GM12878 (cell line): ENCODE measurements around the gene PRRG3. TPM values are rescaled to one million over a fixed set of nuclear protein-coding genes. Genes with fewer than 3 reads are reported as not detected.

Experiments
- ATAC-seq: fragments of 200-7000 bp; cut with Tn5 transposase; 3 replicates; pipeline ENCODE4 v1.9.1; 2020; ENCODE audit warnings: mild to moderate bottlenecking, moderate library complexity
- BruUV-seq: library from RNA; stranded (reverse); fragments of 400-500 nt; replicated peaks from 2 replicates; lab custom pipeline; 2021; lab: Mats Ljungman, UMichigan
- CTCF ChIA-PET: fragments of 300-600 bp; sonication (Branson Sonifier 250); formaldehyde crosslinking; extraction: SDS; loops from one replicate; lab custom pipeline; 2021; ENCODE audit warnings: inconsistent platforms; lab: Yijun Ruan, JAX
- POLR2A ChIA-PET: fragments of 350-600 bp; formaldehyde crosslinking; extraction: SDS; loops from one replicate; lab custom pipeline; 2021; ENCODE audit warnings: inconsistent platforms; lab: Charles Lee
- RAD21 ChIA-PET: fragments of 300-600 bp; sonication (Branson Sonifier 250); formaldehyde crosslinking; loops from one replicate; lab custom pipeline; 2023; ENCODE audit warnings: antibody characterized with exemption; ENCODE audit not compliant: unreplicated experiment; lab: Charles Lee
- SMC1A ChIA-PET: fragments of 300-600 bp; sonication (Branson Sonifier 250); formaldehyde crosslinking; loops from one replicate; lab custom pipeline; 2023; ENCODE audit not compliant: unreplicated experiment, uncharacterized antibody; lab: Charles Lee
- DNase-seq: peaks from one replicate; pipeline ENCODE4 v3.0.0-alpha.2; 2011; ENCODE audit warnings: low read depth, low spot score
- FAIRE-seq: peaks from 3 replicates; lab custom pipeline; 2011; peaks lifted over from hg19 to GRCh38; lab: Jason Lieb, UNC
- H2AFZ ChIP-seq: 2 replicates; pipeline ENCODE4 v1.6.0; 2011; ENCODE audit warnings: low read depth, low read length, control low read depth; ENCODE audit not compliant: control insufficient read depth
- H3K27ac ChIP-seq: 2 replicates; pipeline ENCODE4 v1.5.1; 2011; ENCODE audit warnings: control low read depth; ENCODE audit not compliant: control insufficient read depth, insufficient read depth
- H3K27me3 ChIP-seq, 2 experiments: replicated peaks in 1 of 2; 2 replicates each; pipeline versions ENCODE4 v1.6.0 to v1.6.1; 2011; ENCODE audit warnings: low read length in 1 of 2; ENCODE audit not compliant: control insufficient read depth in 2 of 2, insufficient read depth in 2 of 2
- H3K36me3 ChIP-seq, 2 experiments: 2 replicates each; pipeline ENCODE4 v1.5.1; 2011; ENCODE audit warnings: low read length in 1 of 2; ENCODE audit not compliant: control insufficient read depth in 2 of 2, insufficient read depth in 2 of 2
- H3K4me1 ChIP-seq: 2 replicates; pipeline ENCODE4 v1.6.1; 2011; ENCODE audit warnings: mild to moderate bottlenecking, low read length, moderate library complexity, mixed read lengths; ENCODE audit not compliant: control insufficient read depth, insufficient read depth
- H3K4me2 ChIP-seq: 2 replicates; pipeline ENCODE4 v1.6.0; 2011; ENCODE audit warnings: control low read depth; ENCODE audit not compliant: control insufficient read depth, insufficient read depth
- H3K4me3 ChIP-seq: fragments of 200-600 bp; sonication (generic); 2 replicates; pipeline ENCODE4 v1.5.1; 2016
- H3K79me2 ChIP-seq: 2 replicates; pipeline ENCODE4 v1.6.0; 2011; ENCODE audit warnings: low read length; ENCODE audit not compliant: control insufficient read depth, insufficient read depth
- H3K9ac ChIP-seq: 2 replicates; pipeline ENCODE4 v1.8.0; 2011; ENCODE audit warnings: low read length, control low read depth, mixed read lengths; ENCODE audit not compliant: control insufficient read depth, insufficient read depth
- H3K9me3 ChIP-seq: replicated peaks from 3 replicates; pipeline ENCODE4 v1.5.1; 2011; ENCODE audit warnings: mild to moderate bottlenecking, low read length; ENCODE audit not compliant: control insufficient read depth, insufficient read depth
- H4K20me1 ChIP-seq: 2 replicates; pipeline ENCODE4 v1.6.0; 2011; ENCODE audit not compliant: control insufficient read depth, insufficient read depth
- BCL11A ChIP-seq: IDR thresholded peaks from 2 replicates; pipeline ENCODE4 v1.6.1; 2011; ENCODE audit warnings: low read depth, low read length
- EED ChIP-seq: sonication (generic); IDR thresholded peaks from 2 replicates; pipeline ENCODE4 v1.6.1; 2016; ENCODE audit warnings: antibody characterized with exemption, low read depth
- FOXM1 ChIP-seq: IDR thresholded peaks from 2 replicates; pipeline ENCODE4 v1.6.1; 2012; ENCODE audit warnings: low read depth, mild to moderate bottlenecking, inconsistent platforms, low read length, moderate library complexity
- GABPA ChIP-seq: IDR thresholded peaks from 2 replicates; pipeline ENCODE4 v1.6.1; 2014; ENCODE audit warnings: antibody characterized with exemption, low read depth, mild to moderate bottlenecking, inconsistent platforms
- LARP7 ChIP-seq: fragments of 450-650 bp; IDR thresholded peaks from 2 replicates; pipeline ENCODE4 v1.6.1; 2017; ENCODE audit warnings: mild to moderate bottlenecking
- NR2C2 ChIP-seq: IDR thresholded peaks from 2 replicates; pipeline ENCODE4 v1.6.1; 2011; ENCODE audit warnings: borderline replicate concordance, low read depth; ENCODE audit not compliant: control insufficient read depth, insufficient read length
- POU2F2 ChIP-seq: IDR thresholded peaks from 3 replicates; pipeline ENCODE4 v1.6.1; 2011; ENCODE audit warnings: low read depth, mild to moderate bottlenecking, low read length, borderline replicate concordance
- STAT3 ChIP-seq: IDR thresholded peaks from 2 replicates; pipeline ENCODE4 v1.6.1; 2011; ENCODE audit warnings: low read depth, low read length, improper control_type of control experiment
- SUZ12 ChIP-seq: fragments of 200-600 bp; sonication (generic); IDR thresholded peaks from one replicate; pipeline ENCODE4 v1.6.1; 2018; ENCODE audit warnings: antibody characterized with exemption, mild to moderate bottlenecking; ENCODE audit not compliant: unreplicated experiment
- TCF12 ChIP-seq: IDR thresholded peaks from 2 replicates; pipeline ENCODE4 v1.6.1; 2011; ENCODE audit warnings: low read depth, mild to moderate bottlenecking, low read length
- WGBS: methylation state at CpG from one replicate; pipeline ENCODE4 v1.1.6; 2016; ENCODE audit warnings: low lambda C conversion rate; ENCODE audit not compliant: insufficient replicate concordance, insufficient coverage; ENCODE audit errors: missing lambda C conversion rate; 5-methylcytosine and 5-hydroxymethylcytosine counted together
- in situ Hi-C: fragments of 300-500 bp; cut with MboI; formaldehyde crosslinking; loops from 9 replicates; pipeline ENCODE4 v1.14.3; 2018; ENCODE audit warnings: mixed read lengths
- intact Hi-C: fragments of 100-400 bp; cut with micrococcal nuclease; formaldehyde crosslinking; loops from one replicate; pipeline ENCODE4 v1.14.2; 2022; ENCODE audit not compliant: unreplicated experiment
- polyA plus RNA-seq, 11 experiments: library from polyadenylated mRNA; depleted of rRNA in 4 of 11; unstranded in 6 of 11; stranded (reverse) in 5 of 11; fragments of >200 nt; fragmentation: Nextera tagmentation in 4 of 11; fragmentation: Illumina TruSeq in 1 of 11; extraction: Ambion mirVana in 4 of 11; extraction: Trizol in 1 of 11; gene quantifications; 1 replicate in 1 of 11; 2 replicates in 10 of 11; pipeline versions ENCODE4 v1.2.1 to v1.2.3, GENCODE V29; 2011 to 2016; ENCODE audit warnings: inconsistent platforms in 2 of 11, missing spikeins in 2 of 11, low read depth in 1 of 11
- total RNA-seq, 4 experiments: library from RNA; depleted of rRNA in 3 of 4; stranded (reverse); fragments of >200 nt in 3 of 4; fragmentation: Illumina TruSeq in 1 of 4; extraction: Trizol in 1 of 4; gene quantifications; 2 replicates each; pipeline versions ENCODE4 v1.2.1 to v1.2.3, GENCODE V29; 2013 to 2021
- TF ChIP-seq, protein P1 (sequence below): fragments of 450-650 bp; formaldehyde crosslinking; IDR thresholded peaks from 2 replicates; pipeline ENCODE4 v1.4.0; 2020; ENCODE audit warnings: mild to moderate bottlenecking, moderate library complexity
- TF ChIP-seq, protein P2 (sequence below): fragments of 450-650 bp; IDR thresholded peaks from 2 replicates; pipeline ENCODE4 v1.6.1; 2017; ENCODE audit warnings: mild to moderate bottlenecking
- TF ChIP-seq, protein P3 (sequence below): fragments of 450-650 bp; IDR thresholded peaks from 2 replicates; pipeline ENCODE4 v1.6.1; 2017; ENCODE audit warnings: antibody characterized with exemption, mild to moderate bottlenecking, moderate library complexity
- TF ChIP-seq, protein P4 (sequence below): fragments of 450-650 bp; IDR thresholded peaks from 2 replicates; pipeline ENCODE4 v1.6.1; 2016; ENCODE audit warnings: mild to moderate bottlenecking

PRRG3 gene
- total and polyA plus RNA-seq, 10 of the 15 experiments (the other 5 are each of a cell fraction or from before 2014, with no cell fraction given) = under 0.01 TPM; not detected in 9

DNA sequence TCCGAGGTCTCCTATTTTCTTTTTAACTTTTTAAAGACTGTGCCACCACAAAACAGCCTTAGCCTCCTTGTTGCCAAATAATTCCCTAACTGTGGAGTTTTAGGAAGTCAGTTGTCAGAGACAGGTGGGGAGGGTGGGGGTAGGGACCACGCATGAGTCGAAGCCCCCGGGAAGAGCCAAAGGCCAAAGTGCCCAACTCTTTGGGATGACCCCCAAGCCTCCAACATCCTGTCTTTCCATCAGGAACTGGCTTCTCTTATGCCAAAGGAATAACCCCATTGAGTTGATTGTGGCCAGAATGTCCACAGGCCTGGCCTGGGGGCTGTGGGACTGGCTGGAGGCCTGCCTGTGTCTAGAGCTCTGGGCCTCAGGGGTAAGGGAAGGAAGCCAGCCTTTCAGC, 5.8 kb downstream of the PRRG3 start (continued):
- TF ChIP-seq SUZ12 = no peak

GRCh38 chrX:151701531-151701930, 6.3 kb downstream of the PRRG3 start:
- ATAC-seq (no peak), FAIRE-seq (no peak), DNase-seq (no peak)
- H2AFZ ChIP-seq = no peak overlapping the region
- H3K27me3 ChIP-seq = no peaks in the 10 kb centered on the region
- no peaks in the 10 kb centered on the region for H3K79me2 ChIP-seq
- no peaks in the 10 kb centered on the region for H3K9me3 ChIP-seq
- WGBS = 45% methylated on average over 7 of the region's 7 CpGs
- ChIA-PET SMC1A (no interaction called here), CTCF (no interaction called here), POLR2A (no interaction called here), RAD21 (no interaction called here)
- no peaks in the 10 kb centered on the region for H3K36me3 ChIP-seq
- no peaks in the 10 kb centered on the region for H3K4me1 ChIP-seq
- no peak overlapping the region for H3K4me3 ChIP-seq
- no peak overlapping the region for H3K4me2 ChIP-seq
- H3K9ac ChIP-seq = no peak overlapping the region
- in situ Hi-C loops = no loop called here
- intact Hi-C loops = no loop called here
- no peak overlapping the region for H3K27ac ChIP-seq
- BruUV-seq = no TSS peak
- H4K20me1 ChIP-seq = no peaks in the 10 kb centered on the region
- TF ChIP-seq LARP7 (no peak), TCF12 (no peak), STAT3 (no peak), FOXM1 (no peak), SUZ12 (no peak), POU2F2 (no peak), EED (no peak), BCL11A (no peak), GABPA (no peak), NR2C2 (no peak)
- TF ChIP-seq, protein P1, sequence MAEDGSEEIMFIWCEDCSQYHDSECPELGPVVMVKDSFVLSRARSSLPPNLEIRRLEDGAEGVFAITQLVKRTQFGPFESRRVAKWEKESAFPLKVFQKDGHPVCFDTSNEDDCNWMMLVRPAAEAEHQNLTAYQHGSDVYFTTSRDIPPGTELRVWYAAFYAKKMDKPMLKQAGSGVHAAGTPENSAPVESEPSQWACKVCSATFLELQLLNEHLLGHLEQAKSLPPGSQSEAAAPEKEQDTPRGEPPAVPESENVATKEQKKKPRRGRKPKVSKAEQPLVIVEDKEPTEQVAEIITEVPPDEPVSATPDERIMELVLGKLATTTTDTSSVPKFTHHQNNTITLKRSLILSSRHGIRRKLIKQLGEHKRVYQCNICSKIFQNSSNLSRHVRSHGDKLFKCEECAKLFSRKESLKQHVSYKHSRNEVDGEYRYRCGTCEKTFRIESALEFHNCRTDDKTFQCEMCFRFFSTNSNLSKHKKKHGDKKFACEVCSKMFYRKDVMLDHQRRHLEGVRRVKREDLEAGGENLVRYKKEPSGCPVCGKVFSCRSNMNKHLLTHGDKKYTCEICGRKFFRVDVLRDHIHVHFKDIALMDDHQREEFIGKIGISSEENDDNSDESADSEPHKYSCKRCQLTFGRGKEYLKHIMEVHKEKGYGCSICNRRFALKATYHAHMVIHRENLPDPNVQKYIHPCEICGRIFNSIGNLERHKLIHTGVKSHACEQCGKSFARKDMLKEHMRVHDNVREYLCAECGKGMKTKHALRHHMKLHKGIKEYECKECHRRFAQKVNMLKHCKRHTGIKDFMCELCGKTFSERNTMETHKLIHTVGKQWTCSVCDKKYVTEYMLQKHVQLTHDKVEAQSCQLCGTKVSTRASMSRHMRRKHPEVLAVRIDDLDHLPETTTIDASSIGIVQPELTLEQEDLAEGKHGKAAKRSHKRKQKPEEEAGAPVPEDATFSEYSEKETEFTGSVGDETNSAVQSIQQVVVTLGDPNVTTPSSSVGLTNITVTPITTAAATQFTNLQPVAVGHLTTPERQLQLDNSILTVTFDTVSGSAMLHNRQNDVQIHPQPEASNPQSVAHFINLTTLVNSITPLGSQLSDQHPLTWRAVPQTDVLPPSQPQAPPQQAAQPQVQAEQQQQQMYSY (CRISPR knock-in tag) = no peak
- TF ChIP-seq, protein P2, sequence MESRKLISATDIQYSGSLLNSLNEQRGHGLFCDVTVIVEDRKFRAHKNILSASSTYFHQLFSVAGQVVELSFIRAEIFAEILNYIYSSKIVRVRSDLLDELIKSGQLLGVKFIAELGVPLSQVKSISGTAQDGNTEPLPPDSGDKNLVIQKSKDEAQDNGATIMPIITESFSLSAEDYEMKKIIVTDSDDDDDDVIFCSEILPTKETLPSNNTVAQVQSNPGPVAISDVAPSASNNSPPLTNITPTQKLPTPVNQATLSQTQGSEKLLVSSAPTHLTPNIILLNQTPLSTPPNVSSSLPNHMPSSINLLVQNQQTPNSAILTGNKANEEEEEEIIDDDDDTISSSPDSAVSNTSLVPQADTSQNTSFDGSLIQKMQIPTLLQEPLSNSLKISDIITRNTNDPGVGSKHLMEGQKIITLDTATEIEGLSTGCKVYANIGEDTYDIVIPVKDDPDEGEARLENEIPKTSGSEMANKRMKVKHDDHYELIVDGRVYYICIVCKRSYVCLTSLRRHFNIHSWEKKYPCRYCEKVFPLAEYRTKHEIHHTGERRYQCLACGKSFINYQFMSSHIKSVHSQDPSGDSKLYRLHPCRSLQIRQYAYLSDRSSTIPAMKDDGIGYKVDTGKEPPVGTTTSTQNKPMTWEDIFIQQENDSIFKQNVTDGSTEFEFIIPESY = no peak
- TF ChIP-seq, protein P3, sequence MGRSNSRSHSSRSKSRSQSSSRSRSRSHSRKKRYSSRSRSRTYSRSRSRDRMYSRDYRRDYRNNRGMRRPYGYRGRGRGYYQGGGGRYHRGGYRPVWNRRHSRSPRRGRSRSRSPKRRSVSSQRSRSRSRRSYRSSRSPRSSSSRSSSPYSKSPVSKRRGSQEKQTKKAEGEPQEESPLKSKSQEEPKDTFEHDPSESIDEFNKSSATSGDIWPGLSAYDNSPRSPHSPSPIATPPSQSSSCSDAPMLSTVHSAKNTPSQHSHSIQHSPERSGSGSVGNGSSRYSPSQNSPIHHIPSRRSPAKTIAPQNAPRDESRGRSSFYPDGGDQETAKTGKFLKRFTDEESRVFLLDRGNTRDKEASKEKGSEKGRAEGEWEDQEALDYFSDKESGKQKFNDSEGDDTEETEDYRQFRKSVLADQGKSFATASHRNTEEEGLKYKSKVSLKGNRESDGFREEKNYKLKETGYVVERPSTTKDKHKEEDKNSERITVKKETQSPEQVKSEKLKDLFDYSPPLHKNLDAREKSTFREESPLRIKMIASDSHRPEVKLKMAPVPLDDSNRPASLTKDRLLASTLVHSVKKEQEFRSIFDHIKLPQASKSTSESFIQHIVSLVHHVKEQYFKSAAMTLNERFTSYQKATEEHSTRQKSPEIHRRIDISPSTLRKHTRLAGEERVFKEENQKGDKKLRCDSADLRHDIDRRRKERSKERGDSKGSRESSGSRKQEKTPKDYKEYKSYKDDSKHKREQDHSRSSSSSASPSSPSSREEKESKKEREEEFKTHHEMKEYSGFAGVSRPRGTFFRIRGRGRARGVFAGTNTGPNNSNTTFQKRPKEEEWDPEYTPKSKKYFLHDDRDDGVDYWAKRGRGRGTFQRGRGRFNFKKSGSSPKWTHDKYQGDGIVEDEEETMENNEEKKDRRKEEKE = no peak
- TF ChIP-seq, protein P4, sequence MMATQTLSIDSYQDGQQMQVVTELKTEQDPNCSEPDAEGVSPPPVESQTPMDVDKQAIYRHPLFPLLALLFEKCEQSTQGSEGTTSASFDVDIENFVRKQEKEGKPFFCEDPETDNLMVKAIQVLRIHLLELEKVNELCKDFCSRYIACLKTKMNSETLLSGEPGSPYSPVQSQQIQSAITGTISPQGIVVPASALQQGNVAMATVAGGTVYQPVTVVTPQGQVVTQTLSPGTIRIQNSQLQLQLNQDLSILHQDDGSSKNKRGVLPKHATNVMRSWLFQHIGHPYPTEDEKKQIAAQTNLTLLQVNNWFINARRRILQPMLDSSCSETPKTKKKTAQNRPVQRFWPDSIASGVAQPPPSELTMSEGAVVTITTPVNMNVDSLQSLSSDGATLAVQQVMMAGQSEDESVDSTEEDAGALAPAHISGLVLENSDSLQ = no peak
